Natural killer cell (primary cell): ENCODE data around the gene GDF11. TPM values are rescaled to one million over a fixed set of nuclear protein-coding genes. Genes with fewer than 3 reads are reported as not detected.

Experiments
- ATAC-seq, 3 donors: fragments of 150-1000 bp in 2 of 3; fragments of 200-7000 bp in 1 of 3; cut with Tn5 transposase; 1 replicate in 1 of 3; 2 replicates in 2 of 3; pipeline ENCODE4 v1.10.0; 2021; ENCODE audit warnings: mild to moderate bottlenecking in 2 of 3, moderate library complexity in 2 of 3
- DNase-seq, 2 donors: peaks; one replicate each; pipeline versions ENCODE4 v3.0.0 to v3.0.0-alpha.2; 2013 to 2021; ENCODE audit warnings: mixed read lengths in 1 of 2
- H3K27ac ChIP-seq: one replicate; pipeline ENCODE4 v1.5.1; 2013; ENCODE audit warnings: mild to moderate bottlenecking, low read length
- H3K27me3 ChIP-seq: one replicate; pipeline ENCODE4 v1.6.1; 2013; ENCODE audit warnings: low read length; ENCODE audit not compliant: control insufficient read depth, insufficient read depth
- H3K36me3 ChIP-seq: one replicate; pipeline ENCODE4 v1.6.1; 2013; ENCODE audit warnings: low read length; ENCODE audit not compliant: control insufficient read depth, insufficient read depth
- H3K4me1 ChIP-seq: one replicate; pipeline ENCODE4 v1.6.1; 2013; ENCODE audit warnings: low read length; ENCODE audit not compliant: control insufficient read depth, insufficient read depth
- H3K4me3 ChIP-seq: one replicate; pipeline ENCODE4 v1.5.1; 2013; ENCODE audit warnings: low read length
- H3K9me3 ChIP-seq: one replicate; pipeline ENCODE4 v1.6.1; 2013; ENCODE audit warnings: low read length; ENCODE audit not compliant: control insufficient read depth, insufficient read depth
- H3K27ac Mint-ChIP-seq, 2 donors: one replicate each; pipeline ENCODE4 v1.8.0; 2022; ENCODE audit warnings: mild to moderate bottlenecking in 2 of 2, mixed read lengths in 2 of 2, moderate library complexity in 1 of 2
- H3K27me3 Mint-ChIP-seq, 2 donors: one replicate each; pipeline ENCODE4 v1.8.0; 2022; ENCODE audit warnings: low read depth in 2 of 2, mixed read lengths in 2 of 2
- H3K36me3 Mint-ChIP-seq: one replicate; pipeline ENCODE4 v1.8.0; 2022; ENCODE audit warnings: mixed read lengths
- H3K4me1 Mint-ChIP-seq, 2 donors: one replicate each; pipeline ENCODE4 v1.8.0; 2022; ENCODE audit warnings: mixed read lengths in 2 of 2
- H3K4me3 Mint-ChIP-seq: one replicate; pipeline ENCODE4 v1.8.0; 2022; ENCODE audit warnings: mild to moderate bottlenecking, moderate library complexity, mixed read lengths
- H3K9me3 Mint-ChIP-seq, 2 donors: one replicate each; pipeline ENCODE4 v1.8.0; 2022; ENCODE audit warnings: mixed read lengths in 2 of 2
- CTCF ChIP-seq: fragments of 200-600 bp; IDR thresholded peaks from one replicate; pipeline ENCODE4 v1.8.0; 2022; ENCODE audit warnings: antibody characterized with exemption
- WGBS: methylation state at CpG from one replicate; pipeline ENCODE4 v1.1.7; 2013; ENCODE audit warnings: missing lambda C conversion rate; ENCODE audit not compliant: insufficient coverage; 5-methylcytosine and 5-hydroxymethylcytosine counted together
- intact Hi-C: fragments of 100-400 bp; cut with micrococcal nuclease; formaldehyde crosslinking; loops from one replicate; pipeline ENCODE4 v1.14.2; 2022
- total RNA-seq, 4 donors: library from RNA; stranded (reverse); fragments of 120-200 nt in 1 of 4; gene quantifications; one replicate each; pipeline versions ENCODE4 v1.2.3 to v1.2.4, GENCODE V29; 2013 to 2022

Gene GDF11
- total RNA-seq, 3 donors from 2014 or later (not counting 1 experiment from before 2014, with no cell fraction given), result 9.2 to 12.1 (median 10.2) TPM

DNA sequence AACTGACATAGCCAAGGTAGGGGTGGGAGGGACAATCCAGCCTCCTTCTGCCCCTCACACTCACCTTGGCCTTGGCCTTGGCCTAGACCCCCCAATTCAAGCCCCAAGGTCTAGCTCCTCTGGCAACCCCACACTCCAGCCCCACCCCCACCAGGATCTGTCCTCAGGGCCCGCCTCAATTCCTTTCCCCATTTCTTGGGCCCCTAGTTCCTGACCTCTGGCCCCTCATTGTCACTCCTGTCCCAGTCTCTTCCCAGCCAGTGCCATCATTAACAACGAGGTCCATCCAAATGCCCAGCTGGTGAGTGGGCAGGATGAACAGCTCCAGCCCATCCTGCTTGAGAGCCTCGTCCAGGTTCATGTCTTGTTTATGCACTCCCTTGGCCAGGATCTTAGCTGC, 6.8 kb upstream of the GDF11 start:
- no peak overlapping the region for H3K27ac Mint-ChIP-seq
- H3K36me3 ChIP-seq, result no peaks in the 10 kb centered on the region
- intact Hi-C loops, result loop anchor here (5.0 to 10.0 kb wide), 3 partner anchors 81 to 449 kb away; partner anchors contain the start of genes ORMDL2, SARNP and SMARCC2
- TF ChIP-seq CTCF, result no peak
- no peak overlapping the region for H3K4me3 ChIP-seq
- no peaks in the 10 kb centered on the region for H3K9me3 ChIP-seq
- no peaks in the 10 kb centered on the region for H3K27me3 Mint-ChIP-seq
- no peak overlapping the region for H3K27ac ChIP-seq
- H3K9me3 Mint-ChIP-seq, result no peaks in the 10 kb centered on the region
- H3K4me1 Mint-ChIP-seq, result peaks cover 28 to 39% of the 10 kb centered on the region in 2 donors
- no peaks in the 10 kb centered on the region for H3K27me3 ChIP-seq
- WGBS, result 86% methylated on average over 3 of the region's 3 CpGs
- DNase-seq (no peak), ATAC-seq (no peak)
- H3K4me3 Mint-ChIP-seq, result no peak overlapping the region
- no peaks in the 10 kb centered on the region for H3K36me3 Mint-ChIP-seq
- H3K4me1 ChIP-seq, result peaks cover 39% of the 10 kb centered on the region

DNA sequence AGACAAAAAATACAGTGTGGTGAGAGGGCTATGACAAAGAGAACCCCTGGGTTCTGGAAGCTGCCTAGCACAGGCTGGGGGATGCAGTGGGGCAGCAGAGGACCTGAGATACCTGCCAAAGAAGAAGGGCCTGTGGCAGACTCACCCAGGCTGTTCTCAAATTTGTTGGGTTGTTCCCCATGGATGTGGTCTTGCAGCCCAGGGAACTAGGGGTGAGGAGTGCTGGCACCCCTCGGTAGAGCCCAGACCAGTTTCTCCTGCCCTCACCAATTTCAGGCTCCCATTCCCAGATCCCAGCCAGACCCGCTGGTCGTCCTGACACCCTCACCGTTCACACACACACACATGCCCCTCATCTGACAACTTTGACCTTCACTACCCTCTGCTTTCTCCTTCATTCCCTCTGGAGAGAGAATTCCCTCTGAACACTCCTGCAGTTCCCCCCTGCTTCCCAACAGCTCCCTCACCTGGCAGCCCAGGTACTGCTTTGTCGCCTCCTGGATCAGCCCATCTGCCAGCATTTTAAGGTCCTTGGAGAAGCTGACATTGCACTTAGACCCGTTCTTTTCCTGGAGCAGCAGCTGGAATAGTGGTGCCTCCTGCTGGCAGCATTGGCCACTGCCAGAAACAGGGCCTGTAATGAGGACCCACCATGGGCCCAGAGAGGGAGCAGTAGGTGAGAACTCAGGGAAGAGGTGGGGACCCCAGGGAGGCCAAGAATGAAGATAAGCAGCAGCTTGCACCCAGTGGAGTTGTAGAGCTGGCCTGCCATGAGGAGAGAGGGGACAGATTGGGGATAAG, 5.9 kb upstream of the GDF11 start:
- Mint-ChIP-seq H3K4me3 (peak overlapping the region; percentile 76), H3K36me3 (no peaks in the 10 kb centered on the region), H3K27ac (peak overlapping the region; percentile 86 to 94), H3K9me3 (no peaks in the 10 kb centered on the region), H3K27me3 (no peaks in the 10 kb centered on the region), H3K4me1 (peaks cover 29 to 32% of the 10 kb centered on the region in 2 donors)
- DNase-seq (peak; percentile 44 to 75), ATAC-seq (peak; percentile 31 to 54 (median 49))
- H3K27me3 ChIP-seq, result no peaks in the 10 kb centered on the region
- H3K9me3 ChIP-seq, result no peaks in the 10 kb centered on the region
- H3K4me1 ChIP-seq, result peaks cover 30% of the 10 kb centered on the region
- H3K4me3 ChIP-seq, result no peak overlapping the region
- intact Hi-C loops, result loop anchor here (5.0 to 10.0 kb wide), 3 partner anchors 80 to 448 kb away; partner anchors contain the start of genes ORMDL2, SARNP and SMARCC2
- WGBS, result 70% methylated on average over 6 of the region's 6 CpGs
- H3K36me3 ChIP-seq, result no peaks in the 10 kb centered on the region
- no peak overlapping the region for H3K27ac ChIP-seq
- peak; percentile 48 for TF ChIP-seq CTCF

- 34% methylated on average over 2 of the region's 4 CpGs for WGBS
- intact Hi-C loops, result loop anchor here (1.0 to 10.0 kb wide), 9 partner anchors 7 to 447 kb away; partner anchors contain the start of genes ORMDL2, RPS26, SARNP and SMARCC2
- Histone ChIP-seq H3K27me3 (no peaks in the 10 kb centered on the region), H3K36me3 (no peaks in the 10 kb centered on the region), H3K4me3 (no peak overlapping the region), H3K9me3 (no peaks in the 10 kb centered on the region), H3K4me1 (peaks cover 27% of the 10 kb centered on the region), H3K27ac (peak overlapping the region; percentile 65)
- no peak for TF ChIP-seq CTCF
- peak overlapping the region; percentile 86 to 94 for H3K27ac Mint-ChIP-seq
- no peaks in the 10 kb centered on the region for H3K9me3 Mint-ChIP-seq
- peaks cover 33 to 36% of the 10 kb centered on the region in 2 donors for H3K4me1 Mint-ChIP-seq
- no peaks in the 10 kb centered on the region for H3K36me3 Mint-ChIP-seq
- DNase-seq (no peak), ATAC-seq (no peak)
- no peaks in the 10 kb centered on the region for H3K27me3 Mint-ChIP-seq
- H3K4me3 Mint-ChIP-seq, result peak overlapping the region; percentile 88
Measured at GRCh38 chr12:55737581-55738122, 5.3 kb upstream of the GDF11 start.
